GF-D8 (cell line): Measurements from ENCODE around the gene LRPPRC.
A peak's percentile ranks its signal among the peaks of the same experiment; 100 is the strongest.

Experiments used
- DNase-seq: peaks from one replicate; lab custom pipeline; 2025; lab: John Stamatoyannopoulos, UW

Gene LRPPRC

GRCh38 chr2:43906448-43907109 lies 89.2 kb downstream of the LRPPRC start:
- DNase-seq: no peak

- DNase-seq: no peak
Observed at GRCh38 chr2:43905871-43906270, 89.9 kb downstream of the LRPPRC start.

GRCh38 chr2:43905371-43905803 lies 90.4 kb downstream of the LRPPRC start:
- DNase-seq: no peak

- DNase-seq: no peak
Observed at GRCh38 chr2:43899589-43899988, 96.2 kb downstream of the LRPPRC start.

- no peak for DNase-seq
Observed at GRCh38 chr2:43898838-43899346, 96.9 kb downstream of the LRPPRC start.

GRCh38 chr2:43898134-43898837 lies 97.5 kb downstream of the LRPPRC start:
- DNase-seq: no peak

- DNase-seq: no peak
Observed at GRCh38 chr2:43897492-43897891, 98.3 kb downstream of the LRPPRC start.

GRCh38 chr2:43896906-43897305 lies 98.9 kb downstream of the LRPPRC start:
- DNase-seq: no peak

- DNase-seq: no peak
Observed at GRCh38 chr2:43894743-43895142, 101.0 kb downstream of the LRPPRC start.

- DNase-seq: no peak
Observed at GRCh38 chr2:43890855-43891254, 104.9 kb downstream of the LRPPRC start.

- DNase-seq: no peak
Observed at GRCh38 chr2:43889416-43889815, 106.4 kb downstream of the LRPPRC start.

GRCh38 chr2:43887176-43887575 lies 108.6 kb downstream of the LRPPRC start:
- DNase-seq: no peak

GRCh38 chr2:43885132-43885632 lies 110.6 kb downstream of the LRPPRC start:
- DNase-seq: no peak

- no peak for DNase-seq
Observed at GRCh38 chr2:43884689-43885088, 111.1 kb downstream of the LRPPRC start.

GRCh38 chr2:43882312-43882711 lies 113.5 kb downstream of the LRPPRC start:
- no peak for DNase-seq

- DNase-seq: no peak
Observed at GRCh38 chr2:43880952-43881351, 114.8 kb downstream of the LRPPRC start.

GRCh38 chr2:43880471-43880870 lies 115.3 kb downstream of the LRPPRC start:
- DNase-seq: no peak

GRCh38 chr2:43879261-43879660 lies 116.5 kb downstream of the LRPPRC start:
- no peak for DNase-seq

- peak; percentile 4 for DNase-seq
Observed at GRCh38 chr2:43877782-43878464, 117.9 kb downstream of the LRPPRC start.

- no peak for DNase-seq
Observed at GRCh38 chr2:43874776-43875451, 120.9 kb downstream of the LRPPRC start.

GRCh38 chr2:43872151-43872550 lies 123.6 kb downstream of the LRPPRC start:
- no peak for DNase-seq

GRCh38 chr2:43855292-43855691 lies 140.5 kb downstream of the LRPPRC start:
- DNase-seq: no peak
